ENCODE measurements around the gene SLC23A2. TPM values are rescaled to one million over a fixed set of nuclear protein-coding genes. Genes with fewer than 3 reads are reported as not detected.

Gene SLC23A2
- total RNA-seq, 1 experiment from 2014 or later = 16.3 TPM

- H3K9me2 ChIP-seq (ENCODE audit: insufficient read depth) = no peaks in the 10 kb centered on the region
- H3K4me2 ChIP-seq (ENCODE audit: low read length) = no peak overlapping the region
- H3K4me1 ChIP-seq (ENCODE audit: control insufficient read depth in 1 of 2, insufficient read depth in 2 of 2, low read length in 2 of 2) = peaks cover 9 to 10% of the 10 kb centered on the region in 2 experiments; a peak in 2 of 4 replicates
- no peak overlapping the region for H3K4me3 ChIP-seq (replicated peaks in 1 of 2; ENCODE audit: low read depth in 1 of 2, low read length in 2 of 2)
- BruUV-seq (replicated peaks) = no TSS peak
- H3K27ac ChIP-seq (ENCODE audit: low read depth, low read length) = no peak overlapping the region
- H4K20me1 ChIP-seq (ENCODE audit: insufficient read depth) = no peaks in the 10 kb centered on the region
- intact Hi-C loops (cut with micrococcal nuclease) = no loop called here
- no peak for DNase-seq (ENCODE audit: low read depth, low spot score)
- no peaks in the 10 kb centered on the region; the same call in 1 of the 2 replicates for H3K79me2 ChIP-seq (ENCODE audit: insufficient read depth, low read length)
- ChIA-PET POLR2A (no interaction called here), CTCF (no interaction called here), RAD21 (ENCODE audit: low non-redundant PET in 1 of 2, low total read pairs in 2 of 2, uncharacterized antibody in 2 of 2, unreplicated experiment in 2 of 2) (no interaction called here)
- H2AFZ ChIP-seq (ENCODE audit: low read depth, low read length, poor library complexity, severe bottlenecking) = no peak overlapping the region
- H3K9me3 ChIP-seq (ENCODE audit: control insufficient read depth in 1 of 2, insufficient read depth in 1 of 2, low read depth in 1 of 2, low read length in 2 of 2) = no peaks in the 10 kb centered on the region
- no peak for ATAC-seq
- H3K9ac ChIP-seq (ENCODE audit: low read length) = no peak overlapping the region
- H3K36me3 ChIP-seq (ENCODE audit: control insufficient read depth in 1 of 2, insufficient read depth in 2 of 2, low read length in 2 of 2) = no peaks in the 10 kb centered on the region
- H3K27me3 ChIP-seq (ENCODE audit: insufficient read depth, low read length) = no peaks in the 10 kb centered on the region
- TF ChIP-seq POLR2AphosphoS5 (IDR thresholded peaks at IDR 0.05; ENCODE audit: low read depth, low read length) (no peak), YY1 (IDR thresholded peaks at IDR 0.05; ENCODE audit: extremely low read depth, insufficient replicate concordance, low read depth, low read length) (no peak), RAD21 (IDR thresholded peaks at IDR 0.05; ENCODE audit: low read depth) (no peak), POLR2A (IDR thresholded peaks at IDR 0.05; ENCODE audit: borderline replicate concordance, extremely low read depth, insufficient read depth, insufficient read length) (no peak), MAX (IDR thresholded peaks at IDR 0.05) (no peak), FOSL1 (IDR thresholded peaks at IDR 0.05; ENCODE audit: low read depth) (no peak)
Measured at GRCh38 chr20:4924446-4924845, 76.9 kb downstream of the SLC23A2 start.

- H3K9me2 ChIP-seq (ENCODE audit: insufficient read depth) = no peaks in the 10 kb centered on the region
- ChIA-PET CTCF (no interaction called here), RAD21 (ENCODE audit: low non-redundant PET in 1 of 2, low total read pairs in 2 of 2, uncharacterized antibody in 2 of 2, unreplicated experiment in 2 of 2) (no interaction called here), POLR2A (no interaction called here)
- H4K20me1 ChIP-seq (ENCODE audit: insufficient read depth) = no peaks in the 10 kb centered on the region
- intact Hi-C loops (cut with micrococcal nuclease) = no loop called here
- no peaks in the 10 kb centered on the region for H3K27me3 ChIP-seq (ENCODE audit: insufficient read depth, low read length)
- H3K27ac ChIP-seq (ENCODE audit: low read depth, low read length) = no peak overlapping the region
- no peaks in the 10 kb centered on the region; the same call in 1 of the 2 replicates for H3K79me2 ChIP-seq (ENCODE audit: insufficient read depth, low read length)
- no TSS peak for BruUV-seq (replicated peaks)
- no peaks in the 10 kb centered on the region for H3K36me3 ChIP-seq (ENCODE audit: control insufficient read depth in 1 of 2, insufficient read depth in 2 of 2, low read length in 2 of 2)
- no peak overlapping the region for H3K4me3 ChIP-seq (replicated peaks in 1 of 2; ENCODE audit: low read depth in 1 of 2, low read length in 2 of 2)
- ATAC-seq (no peak), DNase-seq (ENCODE audit: low read depth, low spot score) (no peak)
- H3K9me3 ChIP-seq (ENCODE audit: control insufficient read depth in 1 of 2, insufficient read depth in 1 of 2, low read depth in 1 of 2, low read length in 2 of 2) = no peaks in the 10 kb centered on the region
- no peak overlapping the region for H3K9ac ChIP-seq (ENCODE audit: low read length)
- H3K4me2 ChIP-seq (ENCODE audit: low read length) = no peak overlapping the region
- H2AFZ ChIP-seq (ENCODE audit: low read depth, low read length, poor library complexity, severe bottlenecking) = no peak overlapping the region
- H3K4me1 ChIP-seq (ENCODE audit: control insufficient read depth in 1 of 2, insufficient read depth in 2 of 2, low read length in 2 of 2) = peaks cover 9 to 10% of the 10 kb centered on the region in 2 experiments; a peak in 2 of 4 replicates
- TF ChIP-seq ZBTB33 (IDR thresholded peaks at IDR 0.05; ENCODE audit: extremely low read depth, insufficient replicate concordance, low read length) (no peak), JUND (IDR thresholded peaks at IDR 0.05) (no peak), ATF3 (IDR thresholded peaks at IDR 0.05) (no peak), EZH2phosphoT487 (IDR thresholded peaks at IDR 0.05; ENCODE audit: borderline replicate concordance) (no peak), ELF1 (IDR thresholded peaks at IDR 0.05; ENCODE audit: borderline replicate concordance, low read depth) (no peak), POLR2AphosphoS5 (IDR thresholded peaks at IDR 0.05; ENCODE audit: low read depth, low read length) (no peak), YY1 (IDR thresholded peaks at IDR 0.05; ENCODE audit: extremely low read depth, insufficient replicate concordance, low read depth, low read length) (no peak), CTCF (IDR thresholded peaks at IDR 0.05 in 2 of 3, conservative IDR thresholded peaks at IDR 0.05 in 1 of 3; ENCODE audit: borderline replicate concordance in 1 of 3, insufficient read depth in 1 of 3, low read depth in 2 of 3, low read length in 2 of 3) (no peak), CBX3 (IDR thresholded peaks at IDR 0.05; ENCODE audit: low read depth) (no peak), POLR2A (IDR thresholded peaks at IDR 0.05; ENCODE audit: borderline replicate concordance, extremely low read depth, insufficient read depth, insufficient read length) (no peak), MAX (IDR thresholded peaks at IDR 0.05) (no peak), SIN3A (IDR thresholded peaks at IDR 0.05; ENCODE audit: low read depth) (no peak), EGR1 (IDR thresholded peaks at IDR 0.05; ENCODE audit: low read depth) (no peak), ZNF274 (IDR thresholded peaks at IDR 0.05; ENCODE audit: low read depth, low read length) (no peak), CEBPB (IDR thresholded peaks at IDR 0.05; ENCODE audit: low read depth) (no peak), RAD21 (IDR thresholded peaks at IDR 0.05; ENCODE audit: low read depth) (no peak)
Measured at GRCh38 chr20:4924032-4924431, 77.3 kb downstream of the SLC23A2 start.
